Activated naive CD8-positive, alpha-beta T cell treated with anti-CD3 and anti-CD28 coated beads, Interleukin-2, amount 10 ng/mL, durations not matched to agents 7 days and 5 days (primary cell): Measurements from ENCODE around the gene DACT1. TPM values are rescaled to one million over a fixed set of nuclear protein-coding genes. Genes with fewer than 3 reads are reported as not detected.

Source experiments
- ATAC-seq: fragments of 150-1000 bp; cut with Tn5 transposase; one replicate; pipeline ENCODE4 v1.10.0; 2021; ENCODE audit warnings: low read depth, moderate library complexity
- POLR2A ChIA-PET: fragments of 350-600 bp; sonication (Branson Sonifier 250); formaldehyde crosslinking; loops from one replicate; lab custom pipeline; 2021; ENCODE audit warnings: antibody characterized with exemption; lab: Charles Lee
- DNase-seq: peaks from one replicate; pipeline ENCODE4 v3.0.0; 2021
- H3K27ac Mint-ChIP-seq: one replicate; pipeline ENCODE4 v1.8.0; 2022; ENCODE audit warnings: mild to moderate bottlenecking, mixed read lengths
- H3K27me3 Mint-ChIP-seq: one replicate; pipeline ENCODE4 v1.8.0; 2022; ENCODE audit warnings: mild to moderate bottlenecking, moderate library complexity, mixed read lengths
- H3K36me3 Mint-ChIP-seq: one replicate; pipeline ENCODE4 v1.8.0; 2021; ENCODE audit warnings: mild to moderate bottlenecking, mixed read lengths
- H3K4me1 Mint-ChIP-seq: one replicate; pipeline ENCODE4 v1.8.0; 2021; ENCODE audit warnings: mixed read lengths
- H3K4me3 Mint-ChIP-seq: one replicate; pipeline ENCODE4 v1.8.0; 2022; ENCODE audit warnings: mild to moderate bottlenecking, moderate library complexity, mixed read lengths
- H3K9me3 Mint-ChIP-seq: one replicate; pipeline ENCODE4 v1.8.0; 2021; ENCODE audit warnings: mixed read lengths
- total RNA-seq, 2 experiments: library from RNA; stranded (reverse); gene quantifications; one replicate each; pipeline ENCODE4 v1.2.3, GENCODE V29; 2021

Gene DACT1
- total RNA-seq, 2 experiments from 2014 or later, result 0.50 to 0.65 TPM

- Mint-ChIP-seq H3K36me3 (no peaks in the 10 kb centered on the region), H3K9me3 (no peaks in the 10 kb centered on the region), H3K27ac (no peak overlapping the region), H3K27me3 (peaks cover 2% of the 10 kb centered on the region), H3K4me3 (no peak overlapping the region), H3K4me1 (peaks cover 6% of the 10 kb centered on the region)
- POLR2A ChIA-PET, result no interaction called here
- no peak for ATAC-seq
- DNase-seq, result no peak
Measured at GRCh38 chr14:58665773-58666500, 28.2 kb downstream of the DACT1 start.

GRCh38 chr14:58666737-58667136 lies 29.0 kb downstream of the DACT1 start:
- Mint-ChIP-seq H3K36me3 (no peaks in the 10 kb centered on the region), H3K27me3 (peaks cover 5% of the 10 kb centered on the region), H3K27ac (no peak overlapping the region), H3K9me3 (no peaks in the 10 kb centered on the region), H3K4me1 (peaks cover 6% of the 10 kb centered on the region), H3K4me3 (no peak overlapping the region)
- POLR2A ChIA-PET, result no interaction called here
- DNase-seq (no peak), ATAC-seq (no peak)

GRCh38 chr14:58667900-58668299 lies 30.1 kb downstream of the DACT1 start:
- H3K27ac Mint-ChIP-seq, result no peak overlapping the region
- DNase-seq, result no peak
- H3K36me3 Mint-ChIP-seq, result no peaks in the 10 kb centered on the region
- POLR2A ChIA-PET, result no interaction called here
- peaks cover 5% of the 10 kb centered on the region for H3K27me3 Mint-ChIP-seq
- no peaks in the 10 kb centered on the region for H3K4me1 Mint-ChIP-seq
- no peaks in the 10 kb centered on the region for H3K9me3 Mint-ChIP-seq
- H3K4me3 Mint-ChIP-seq, result no peak overlapping the region
- ATAC-seq, result no peak

- Mint-ChIP-seq H3K4me3 (no peak overlapping the region), H3K27me3 (peaks cover 5% of the 10 kb centered on the region), H3K9me3 (no peaks in the 10 kb centered on the region), H3K27ac (no peak overlapping the region), H3K4me1 (no peaks in the 10 kb centered on the region), H3K36me3 (no peaks in the 10 kb centered on the region)
- ATAC-seq, result no peak
- POLR2A ChIA-PET, result no interaction called here
- no peak for DNase-seq
Measured at GRCh38 chr14:58668848-58669480, 31.2 kb downstream of the DACT1 start.

GRCh38 chr14:58669556-58670200 lies 31.9 kb downstream of the DACT1 start:
- no peak for DNase-seq
- H3K4me3 Mint-ChIP-seq, result no peak overlapping the region
- no peaks in the 10 kb centered on the region for H3K36me3 Mint-ChIP-seq
- ATAC-seq, result no peak
- no peak overlapping the region for H3K27ac Mint-ChIP-seq
- H3K9me3 Mint-ChIP-seq, result no peaks in the 10 kb centered on the region
- no peaks in the 10 kb centered on the region for H3K4me1 Mint-ChIP-seq
- H3K27me3 Mint-ChIP-seq, result peaks cover 5% of the 10 kb centered on the region
- POLR2A ChIA-PET, result no interaction called here

- ATAC-seq, result no peak
- no peaks in the 10 kb centered on the region for H3K9me3 Mint-ChIP-seq
- H3K36me3 Mint-ChIP-seq, result no peaks in the 10 kb centered on the region
- POLR2A ChIA-PET, result no interaction called here
- no peaks in the 10 kb centered on the region for H3K4me1 Mint-ChIP-seq
- peaks cover 9% of the 10 kb centered on the region for H3K27me3 Mint-ChIP-seq
- no peak for DNase-seq
- H3K4me3 Mint-ChIP-seq, result no peak overlapping the region
- no peak overlapping the region for H3K27ac Mint-ChIP-seq
Measured at GRCh38 chr14:58671024-58671423, 33.3 kb downstream of the DACT1 start.

GRCh38 chr14:58671436-58671835 lies 33.7 kb downstream of the DACT1 start:
- H3K4me3 Mint-ChIP-seq, result no peak overlapping the region
- no peak overlapping the region for H3K27ac Mint-ChIP-seq
- no peaks in the 10 kb centered on the region for H3K36me3 Mint-ChIP-seq
- DNase-seq (no peak), ATAC-seq (no peak)
- POLR2A ChIA-PET, result no interaction called here
- peaks cover 9% of the 10 kb centered on the region for H3K27me3 Mint-ChIP-seq
- H3K9me3 Mint-ChIP-seq, result no peaks in the 10 kb centered on the region
- H3K4me1 Mint-ChIP-seq, result no peaks in the 10 kb centered on the region

- H3K27me3 Mint-ChIP-seq, result peaks cover 10% of the 10 kb centered on the region
- no peaks in the 10 kb centered on the region for H3K9me3 Mint-ChIP-seq
- ATAC-seq (no peak), DNase-seq (no peak)
- no peak overlapping the region for H3K4me3 Mint-ChIP-seq
- H3K36me3 Mint-ChIP-seq, result no peaks in the 10 kb centered on the region
- POLR2A ChIA-PET, result no interaction called here
- H3K4me1 Mint-ChIP-seq, result no peaks in the 10 kb centered on the region
- H3K27ac Mint-ChIP-seq, result no peak overlapping the region
Measured at GRCh38 chr14:58673722-58674121, 36.0 kb downstream of the DACT1 start.

GRCh38 chr14:58677001-58677400 lies 39.2 kb downstream of the DACT1 start:
- Mint-ChIP-seq H3K4me1 (no peaks in the 10 kb centered on the region), H3K27me3 (peaks cover 8% of the 10 kb centered on the region), H3K4me3 (no peak overlapping the region), H3K9me3 (no peaks in the 10 kb centered on the region), H3K27ac (no peak overlapping the region), H3K36me3 (no peaks in the 10 kb centered on the region)
- ATAC-seq (no peak), DNase-seq (no peak)
- POLR2A ChIA-PET, result no interaction called here

GRCh38 chr14:58677517-58677916 lies 39.8 kb downstream of the DACT1 start:
- no peak for ATAC-seq
- no peaks in the 10 kb centered on the region for H3K4me1 Mint-ChIP-seq

GRCh38 chr14:58677996-58678395 lies 40.2 kb downstream of the DACT1 start:
- Mint-ChIP-seq H3K27me3 (peaks cover 8% of the 10 kb centered on the region), H3K4me1 (no peaks in the 10 kb centered on the region), H3K27ac (no peak overlapping the region), H3K36me3 (no peaks in the 10 kb centered on the region), H3K4me3 (no peak overlapping the region), H3K9me3 (no peaks in the 10 kb centered on the region)
- DNase-seq (no peak), ATAC-seq (no peak)
- POLR2A ChIA-PET, result no interaction called here

More at GRCh38 chr14:58677517-58677916, 39.8 kb downstream of the DACT1 start:
- POLR2A ChIA-PET, result no interaction called here
- no peak for DNase-seq
- no peaks in the 10 kb centered on the region for H3K9me3 Mint-ChIP-seq
- no peak overlapping the region for H3K27ac Mint-ChIP-seq
- H3K4me3 Mint-ChIP-seq, result no peak overlapping the region
- no peaks in the 10 kb centered on the region for H3K36me3 Mint-ChIP-seq
- peaks cover 8% of the 10 kb centered on the region for H3K27me3 Mint-ChIP-seq

- Mint-ChIP-seq H3K9me3 (no peaks in the 10 kb centered on the region), H3K27ac (no peak overlapping the region), H3K4me3 (no peak overlapping the region), H3K27me3 (peaks cover 6% of the 10 kb centered on the region), H3K36me3 (no peaks in the 10 kb centered on the region), H3K4me1 (no peaks in the 10 kb centered on the region)
- DNase-seq (no peak), ATAC-seq (no peak)
- POLR2A ChIA-PET, result no interaction called here
Measured at GRCh38 chr14:58680698-58681097, 42.9 kb downstream of the DACT1 start.

- POLR2A ChIA-PET, result no interaction called here
- Mint-ChIP-seq H3K36me3 (no peaks in the 10 kb centered on the region), H3K27me3 (no peaks in the 10 kb centered on the region), H3K4me3 (no peak overlapping the region), H3K4me1 (no peaks in the 10 kb centered on the region), H3K27ac (no peak overlapping the region), H3K9me3 (peaks cover 2% of the 10 kb centered on the region)
- DNase-seq (no peak), ATAC-seq (no peak)
Measured at GRCh38 chr14:58687232-58687795, 49.6 kb downstream of the DACT1 start.
